WERI-Rb-1 (cell line): ENCODE data around the gene PCDHGA5.
"Not testable (repeated sequence)": the region's sequence is repeated elsewhere in the genome, so short reads cannot be mapped to it uniquely, and the experiment has no call there.

ENCODE experiments used
- DNase-seq: peaks from one replicate; pipeline ENCODE4 v3.0.0-alpha.2; 2020
- H3K27ac ChIP-seq: fragments of 250-450 bp; sonication (Bioruptor Pico); 2 replicates; pipeline ENCODE4 v1.5.1; 2020; ENCODE audit warnings: mild to moderate bottlenecking, moderate library complexity
- H3K27me3 ChIP-seq: fragments of 250-450 bp; sonication (Bioruptor Pico); 2 replicates; pipeline ENCODE4 v1.5.1; 2021; ENCODE audit warnings: mild to moderate bottlenecking, low read depth, moderate library complexity; ENCODE audit not compliant: insufficient read depth, severe bottlenecking
- H3K36me3 ChIP-seq: fragments of 250-450 bp; sonication (Bioruptor Pico); 2 replicates; pipeline ENCODE4 v1.5.1; 2020; ENCODE audit warnings: mild to moderate bottlenecking, moderate library complexity
- H3K4me3 ChIP-seq: 2 replicates; pipeline ENCODE4 v1.5.1; 2011; ENCODE audit warnings: low read depth, mild to moderate bottlenecking, control low read depth, low read length
- H3K9me3 ChIP-seq: fragments of 250-450 bp; sonication (Bioruptor Pico); 2 replicates; pipeline ENCODE4 v1.5.1; 2021; ENCODE audit warnings: mild to moderate bottlenecking, moderate library complexity; ENCODE audit not compliant: severe bottlenecking
- CTCF ChIP-seq: IDR thresholded peaks from 2 replicates; pipeline ENCODE4 v1.5.1; 2011; ENCODE audit warnings: low read depth, mild to moderate bottlenecking, control low read depth, inconsistent platforms, low read length

Gene PCDHGA5

GRCh38 chr5:141363952-141364660 lies at the start of gene PCDHGA5:
TSS of gene PCDHGA5 (plus strand) at chr5:141364162. CDS start at chr5:141364331, 169 bp downstream.
- Histone ChIP-seq H3K27ac (no peak within 1 kb of the TSS), H3K4me3 (no peak within 1 kb of the TSS), H3K36me3 (no peaks in the 10 kb centered on the region), H3K9me3 (peaks cover 20% of the 10 kb centered on the region), H3K27me3 (no peaks in the 10 kb centered on the region)
- DNase-seq, result no peak
- TF ChIP-seq CTCF, result no peak

GRCh38 chr5:141316963-141317362 lies 47.0 kb upstream of the PCDHGA5 start:
- not testable (repeated sequence) for H3K4me3 ChIP-seq, H3K27me3 ChIP-seq, DNase-seq, H3K27ac ChIP-seq
- H3K36me3 ChIP-seq, result peaks cover 39% of the 10 kb centered on the region
- peaks cover 29% of the 10 kb centered on the region for H3K9me3 ChIP-seq

- Histone ChIP-seq H3K36me3 (peaks cover 39% of the 10 kb centered on the region), H3K27me3 (no peaks in the 10 kb centered on the region), H3K27ac (no peak overlapping the region), H3K9me3 (peaks cover 29% of the 10 kb centered on the region), H3K4me3 (no peak overlapping the region)
- DNase-seq, result no peak
- TF ChIP-seq CTCF, result no peak
Observed at GRCh38 chr5:141319202-141319601, 44.8 kb upstream of the PCDHGA5 start.

- Histone ChIP-seq H3K27ac (no peak overlapping the region; the same call in 1 of the 2 replicates), H3K36me3 (peaks cover 39% of the 10 kb centered on the region), H3K4me3 (peak overlapping the region; percentile 100), H3K9me3 (peaks cover 29% of the 10 kb centered on the region), H3K27me3 (no peaks in the 10 kb centered on the region)
- no peak for TF ChIP-seq CTCF
- DNase-seq, result no peak
Observed at GRCh38 chr5:141319699-141320098, 44.3 kb upstream of the PCDHGA5 start.

GRCh38 chr5:141320225-141321169 lies 43.5 kb upstream of the PCDHGA5 start, which contains the start of gene TAF7:
TSS of gene TAF7 (minus strand) at chr5:141320784. CDS start at chr5:141320044, 740 bp downstream.
- Histone ChIP-seq H3K9me3 (peaks cover 29% of the 10 kb centered on the region), H3K36me3 (peaks cover 39% of the 10 kb centered on the region), H3K27ac (peak within 1 kb of the TSS; percentile 94), H3K27me3 (no peaks in the 10 kb centered on the region), H3K4me3 (peak within 1 kb of the TSS; percentile 100)
- peak; percentile 92 for DNase-seq
- peak; percentile 81 for TF ChIP-seq CTCF

GRCh38 chr5:141322261-141322660 lies 41.7 kb upstream of the PCDHGA5 start:
- Histone ChIP-seq H3K27me3 (no peaks in the 10 kb centered on the region), H3K9me3 (peaks cover 29% of the 10 kb centered on the region), H3K4me3 (no peak overlapping the region), H3K36me3 (peaks cover 30% of the 10 kb centered on the region), H3K27ac (no peak overlapping the region)
- no peak for DNase-seq
- no peak for TF ChIP-seq CTCF
